NCI-H524 (cell line): ENCODE results near the gene RAC2.

Source experiments
- DNase-seq, 2 experiments: peaks; one replicate each; lab custom pipeline; 2025; lab: John Stamatoyannopoulos, UW

Gene RAC2

DNA sequence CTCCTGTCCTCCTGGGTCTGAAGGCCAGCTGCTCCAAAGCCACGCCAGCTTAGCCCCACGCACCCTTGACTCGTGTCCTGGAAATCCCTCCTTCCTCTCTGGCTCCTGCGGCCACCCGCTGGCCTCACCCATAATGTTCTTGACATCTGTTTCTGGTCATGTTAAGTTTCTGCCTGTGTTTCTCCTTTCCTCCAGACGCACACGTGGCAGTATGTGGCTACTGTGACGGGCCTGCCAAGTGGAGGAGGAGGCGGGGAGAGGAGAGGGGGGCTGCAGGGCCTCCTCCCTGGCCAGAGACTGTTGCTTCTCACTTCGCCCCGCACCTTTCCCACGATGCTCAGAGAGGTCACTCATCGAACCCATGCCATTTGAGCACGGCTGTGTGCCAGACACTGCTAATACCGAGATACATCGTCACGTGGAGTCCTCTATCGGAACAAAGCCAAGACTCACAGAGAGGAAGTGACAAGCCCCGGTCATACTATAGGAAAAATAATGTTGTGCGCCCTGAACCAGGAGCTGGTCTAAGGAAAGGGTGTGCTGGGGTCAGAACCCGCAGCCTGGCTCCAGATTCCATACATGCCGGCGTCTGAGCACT, 67.5 kb downstream of the RAC2 start:
- peak in 1 of 2 experiments; percentile 59 for DNase-seq

DNA sequence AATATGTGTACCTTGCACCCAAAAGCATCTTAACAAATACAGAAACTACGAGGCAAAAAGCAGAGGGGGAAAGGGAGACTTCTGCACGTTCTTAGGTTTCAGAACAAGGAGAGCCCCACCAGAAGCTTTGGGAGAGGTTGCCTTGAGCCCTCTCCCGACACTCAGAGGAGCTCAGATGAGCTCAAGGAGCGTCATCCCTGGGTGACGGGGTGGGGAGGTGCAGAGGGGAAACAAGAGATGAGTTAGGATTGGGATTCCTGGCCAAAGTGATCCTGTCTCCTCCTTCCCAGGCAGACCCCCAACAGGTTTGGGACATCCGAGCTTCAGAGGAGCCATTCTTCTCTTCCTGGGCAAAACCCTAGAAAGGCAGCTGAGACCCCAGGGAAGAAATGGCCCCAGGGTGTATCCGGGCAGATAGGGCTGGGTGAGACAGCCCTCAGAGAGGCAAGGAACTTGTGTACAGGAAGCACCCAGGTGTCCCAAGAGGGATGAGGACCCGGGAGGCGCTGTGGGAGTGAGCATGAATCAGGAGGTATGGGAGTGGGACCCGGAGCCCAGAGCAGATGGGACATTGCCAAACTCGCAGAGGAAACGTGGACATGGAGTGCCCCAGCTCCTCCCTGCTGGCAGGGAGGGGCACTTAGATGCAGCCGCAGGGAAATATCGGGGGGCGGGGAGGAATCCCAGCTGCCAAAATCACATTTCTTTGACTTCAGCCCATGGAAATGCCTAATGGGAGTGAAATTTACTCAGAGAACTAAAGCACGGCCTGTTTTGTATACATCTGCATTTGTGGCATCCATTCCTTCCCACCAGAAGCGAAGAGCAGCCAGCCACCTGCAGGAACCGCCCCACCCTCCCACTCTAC, 68.4 kb downstream of the RAC2 start:
- no peak for DNase-seq
